Measurements from ENCODE around the gene NRSN2.
"Not testable (repeated sequence)": the region's sequence is repeated elsewhere in the genome, so short reads cannot be mapped to it uniquely, and the experiment has no call there.

The NRSN2 gene

GRCh38 chr20:354298-354977 is 7.5 kb downstream of the NRSN2 start:
- no peak for DNase-seq (ENCODE audit: low read depth, low spot score)

- not testable (repeated sequence) for DNase-seq (ENCODE audit: low read depth, low spot score)
Observed at GRCh38 chr20:356154-356553, 9.2 kb downstream of the NRSN2 start.

GRCh38 chr20:356745-357144 is 9.8 kb downstream of the NRSN2 start:
- DNase-seq (ENCODE audit: low read depth, low spot score), result no peak

- no peak for DNase-seq (ENCODE audit: low read depth, low spot score)
Observed at GRCh38 chr20:358891-359555, 12.1 kb downstream of the NRSN2 start.

GRCh38 chr20:361561-361960 is 14.7 kb downstream of the NRSN2 start:
- DNase-seq (ENCODE audit: low read depth, low spot score), result no peak

GRCh38 chr20:362271-363254 is 15.7 kb downstream of the NRSN2 start:
- no peak for DNase-seq (ENCODE audit: low read depth, low spot score)

GRCh38 chr20:363319-364078 is 16.6 kb downstream of the NRSN2 start:
- no peak for DNase-seq (ENCODE audit: low read depth, low spot score)

- DNase-seq (ENCODE audit: low read depth, low spot score), result no peak
Observed at GRCh38 chr20:364905-365794, 18.2 kb downstream of the NRSN2 start.

- no peak for DNase-seq (ENCODE audit: low read depth, low spot score)
Observed at GRCh38 chr20:366041-366718, 19.3 kb downstream of the NRSN2 start.

GRCh38 chr20:366719-367485 is 20.0 kb downstream of the NRSN2 start:
- no peak for DNase-seq (ENCODE audit: low read depth, low spot score)

- DNase-seq (ENCODE audit: low read depth, low spot score), result no peak
Observed at GRCh38 chr20:367486-367887, 20.6 kb downstream of the NRSN2 start.

- DNase-seq (ENCODE audit: low read depth, low spot score), result no peak
Observed at GRCh38 chr20:368915-369314, 22.0 kb downstream of the NRSN2 start.

GRCh38 chr20:370151-370600 is 23.3 kb downstream of the NRSN2 start:
- DNase-seq (ENCODE audit: low read depth, low spot score), result no peak

GRCh38 chr20:370977-371754 is 24.3 kb downstream of the NRSN2 start:
- no peak for DNase-seq (ENCODE audit: low read depth, low spot score)

GRCh38 chr20:371755-372542 is 25.0 kb downstream of the NRSN2 start:
- no peak for DNase-seq (ENCODE audit: low read depth, low spot score)

- not testable (repeated sequence) for DNase-seq (ENCODE audit: low read depth, low spot score)
Observed at GRCh38 chr20:372543-373082, 25.7 kb downstream of the NRSN2 start.
